ENCODE measurements around the gene HYPK.
A peak's percentile ranks its signal among the peaks of the same experiment; 100 is the strongest.
"Not testable (repeated sequence)": the region's sequence is repeated elsewhere in the genome, so short reads cannot be mapped to it uniquely, and the experiment has no call there.

The HYPK gene

GRCh38 chr15:43795997-43796396, 4.4 kb upstream of the HYPK start:
- no peak for DNase-seq

- no peak for DNase-seq
These were observed 3.8 kb upstream of the HYPK start for GRCh38 chr15:43796566-43796965.

GRCh38 chr15:43799209-43799944, 1.0 kb upstream of the HYPK start:
- no peak for DNase-seq

GRCh38 chr15:43799945-43800285, 484 bp upstream of the HYPK start, which contains the start of gene SERINC4:
Gene SERINC4 (minus strand): TSS chr15:43800220. CDS start chr15:43799986, 234 bp downstream.
- DNase-seq, result no peak

- DNase-seq, result not testable (repeated sequence)
These were observed 2.3 kb downstream of the HYPK start for GRCh38 chr15:43802676-43803075.

- no peak for DNase-seq
These were observed 8.1 kb downstream of the HYPK start for GRCh38 chr15:43808435-43808950.

GRCh38 chr15:43808960-43809678, 8.7 kb downstream of the HYPK start:
- no peak for DNase-seq

- not testable (repeated sequence) for DNase-seq
These were observed 14.7 kb downstream of the HYPK start for GRCh38 chr15:43815064-43815463.

- DNase-seq, result no peak
These were observed 21.1 kb downstream of the HYPK start for GRCh38 chr15:43821505-43821904.

GRCh38 chr15:43824302-43825246, 24.2 kb downstream of the HYPK start, which contains the start of gene MFAP1:
Gene MFAP1 (minus strand): TSS chr15:43824690. CDS start chr15:43824569, 121 bp downstream.
- peak; percentile 89 to 93 for DNase-seq

GRCh38 chr15:43825305-43825704, 24.9 kb downstream of the HYPK start:
- DNase-seq, result peak; percentile 13 to 15

GRCh38 chr15:43826029-43826507, 25.7 kb downstream of the HYPK start:
- DNase-seq, result no peak

- peak; percentile 84 to 89 for DNase-seq
These were observed 26.3 kb downstream of the HYPK start, which contains the start of gene WDR76 for GRCh38 chr15:43826508-43827341. Gene WDR76 (plus strand): TSS chr15:43827002. CDS start chr15:43827033, 31 bp downstream.

- DNase-seq, result peak in 1 of 2 experiments; percentile 21
These were observed 27.8 kb downstream of the HYPK start for GRCh38 chr15:43828061-43828657.

- DNase-seq, result not testable (repeated sequence)
These were observed 29.6 kb downstream of the HYPK start for GRCh38 chr15:43829951-43830540.

GRCh38 chr15:43830691-43831275, 30.4 kb downstream of the HYPK start:
- DNase-seq, result not testable (repeated sequence)

- not testable (repeated sequence) for DNase-seq
These were observed 31.2 kb downstream of the HYPK start for GRCh38 chr15:43831519-43832052.

GRCh38 chr15:43832485-43832884, 32.1 kb downstream of the HYPK start:
- not testable (repeated sequence) for DNase-seq

GRCh38 chr15:43845421-43845820, 45.0 kb downstream of the HYPK start:
- no peak for DNase-seq

GRCh38 chr15:43851251-43851650, 50.9 kb downstream of the HYPK start:
- DNase-seq, result no peak
